GM21526 (cell line): ENCODE data around the gene INTS11.

Experiments
- ATAC-seq: cut with Tn5 transposase; IDR thresholded peaks from one replicate; pipeline ENCODE4 v1.9.1; 2021; ENCODE audit warnings: moderate library complexity; ENCODE audit not compliant: unreplicated experiment, low FRiP score

INTS11 gene

GRCh38 chr1:1314678-1315335 lies 9.7 kb downstream of the INTS11 start:
- no peak for ATAC-seq

GRCh38 chr1:1314237-1314586 lies 10.2 kb downstream of the INTS11 start:
- ATAC-seq: no peak

- no peak for ATAC-seq
Measured at GRCh38 chr1:1313500-1314236, 10.8 kb downstream of the INTS11 start.

GRCh38 chr1:1312450-1313314 lies 11.8 kb downstream of the INTS11 start:
- ATAC-seq: no peak

- ATAC-seq: no peak
Measured at GRCh38 chr1:1311107-1312104, 13.1 kb downstream of the INTS11 start.

GRCh38 chr1:1310476-1311053 lies 13.9 kb downstream of the INTS11 start:
- ATAC-seq: no peak

GRCh38 chr1:1310109-1310385 lies 14.4 kb downstream of the INTS11 start:
- no peak for ATAC-seq

- no peak for ATAC-seq
Measured at GRCh38 chr1:1309251-1310108, 15.0 kb downstream of the INTS11 start.

GRCh38 chr1:1308756-1309250 lies 15.7 kb downstream of the INTS11 start:
- ATAC-seq: peak; percentile 6

- peak; percentile 44 for ATAC-seq
Measured at GRCh38 chr1:1307923-1308755, 16.3 kb downstream of the INTS11 start, which contains the start of the genes ACAP3 and PUSL1. Gene ACAP3, minus strand, starts transcription at chr1:1307930. Its CDS starts 115 bp downstream, at chr1:1307815. Gene PUSL1, plus strand, starts transcription at chr1:1308597. Its CDS starts 47 bp downstream, at chr1:1308644.

- ATAC-seq: peak; percentile 5
Measured at GRCh38 chr1:1307261-1307922, 17.1 kb downstream of the INTS11 start.

GRCh38 chr1:1306661-1307260 lies 17.7 kb downstream of the INTS11 start:
- no peak for ATAC-seq

- no peak for ATAC-seq
Measured at GRCh38 chr1:1306070-1306660, 18.3 kb downstream of the INTS11 start.

- no peak for ATAC-seq
Measured at GRCh38 chr1:1305300-1306069, 19.0 kb downstream of the INTS11 start.

GRCh38 chr1:1304331-1305299 lies 19.8 kb downstream of the INTS11 start:
- ATAC-seq: no peak
